ENCODE measurements around the gene TRMT2A.

TRMT2A gene

DNA sequence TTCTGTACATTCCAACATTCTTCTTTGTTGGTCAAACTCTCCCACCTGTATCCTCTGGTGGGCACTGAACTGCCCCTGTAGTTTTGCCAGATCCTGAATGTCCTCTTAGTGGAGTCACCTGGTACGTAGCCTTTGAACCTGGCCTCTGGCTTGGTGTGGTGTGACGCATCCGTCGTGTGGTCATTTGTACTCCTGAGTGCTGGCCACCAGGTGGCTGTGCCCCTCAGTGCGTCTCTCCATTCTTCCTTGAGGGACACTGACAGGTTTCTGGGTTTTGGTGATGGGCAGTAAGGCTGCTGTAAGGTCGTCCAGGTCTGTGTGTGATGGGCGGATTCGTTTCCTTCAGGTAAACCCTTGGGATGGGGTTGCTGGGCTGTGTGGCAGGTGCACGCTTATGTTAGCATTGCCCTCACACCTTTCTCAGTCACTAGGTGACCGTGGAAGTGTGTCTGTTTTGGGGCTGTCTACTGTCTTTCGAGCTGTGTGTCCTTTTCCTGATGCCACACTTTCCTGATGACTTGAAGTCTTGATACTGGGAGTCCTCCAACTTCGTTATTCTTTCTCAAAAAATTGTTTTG lies 14.7 kb downstream of the TRMT2A start:
- no peak for DNase-seq (ENCODE audit: low read depth)
- no peak overlapping the region for H3K4me3 ChIP-seq (replicated peaks; ENCODE audit: low read depth, low read length)
- TF ChIP-seq CTCF (IDR thresholded peaks at IDR 0.05; ENCODE audit: low read length, missing control alignments), result no peak

- no peak overlapping the region for H3K4me3 ChIP-seq (replicated peaks; ENCODE audit: low read depth, low read length)
- TF ChIP-seq CTCF (IDR thresholded peaks at IDR 0.05; ENCODE audit: low read length, missing control alignments), result no peak
These were observed 15.4 kb downstream of the TRMT2A start for GRCh38 chr22:20101638-20102037.

DNA sequence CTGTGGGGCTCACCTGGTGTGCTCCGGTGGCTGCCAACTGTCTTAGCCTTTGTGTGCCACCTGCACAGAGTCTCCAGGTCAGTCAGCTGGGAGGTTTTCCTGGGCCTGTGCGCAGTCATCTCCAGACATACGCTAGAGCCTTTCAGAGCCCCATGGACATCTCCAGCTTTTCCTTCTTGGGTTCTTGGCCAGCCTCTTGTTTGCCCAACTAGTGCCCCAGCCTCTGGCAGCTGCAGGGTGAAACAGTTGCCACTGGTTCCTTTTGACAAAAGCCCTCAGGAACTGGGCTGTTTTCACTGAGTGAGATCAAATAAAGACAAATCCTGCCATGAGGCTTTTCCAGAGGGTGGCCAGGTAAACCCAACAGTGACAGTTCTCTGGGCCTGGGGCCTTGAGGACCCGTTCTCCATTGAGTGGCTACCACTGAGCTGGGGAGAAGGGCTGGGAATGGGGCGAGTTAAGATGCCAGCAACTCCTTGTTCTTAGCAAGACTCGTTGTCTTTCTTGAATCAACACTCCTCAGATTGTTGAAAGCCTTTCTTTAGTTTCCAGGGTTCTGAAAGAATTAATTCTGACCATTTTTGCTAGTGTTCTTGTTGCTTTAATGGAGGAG lies 17.8 kb downstream of the TRMT2A start:
- DNase-seq (ENCODE audit: low read depth), result no peak
- TF ChIP-seq CTCF (IDR thresholded peaks at IDR 0.05; ENCODE audit: low read length, missing control alignments), result no peak
- no peak overlapping the region for H3K4me3 ChIP-seq (replicated peaks; ENCODE audit: low read depth, low read length)

More at GRCh38 chr22:20101638-20102037, 15.4 kb downstream of the TRMT2A start:
- DNase-seq (ENCODE audit: low read depth), result no peak

DNA sequence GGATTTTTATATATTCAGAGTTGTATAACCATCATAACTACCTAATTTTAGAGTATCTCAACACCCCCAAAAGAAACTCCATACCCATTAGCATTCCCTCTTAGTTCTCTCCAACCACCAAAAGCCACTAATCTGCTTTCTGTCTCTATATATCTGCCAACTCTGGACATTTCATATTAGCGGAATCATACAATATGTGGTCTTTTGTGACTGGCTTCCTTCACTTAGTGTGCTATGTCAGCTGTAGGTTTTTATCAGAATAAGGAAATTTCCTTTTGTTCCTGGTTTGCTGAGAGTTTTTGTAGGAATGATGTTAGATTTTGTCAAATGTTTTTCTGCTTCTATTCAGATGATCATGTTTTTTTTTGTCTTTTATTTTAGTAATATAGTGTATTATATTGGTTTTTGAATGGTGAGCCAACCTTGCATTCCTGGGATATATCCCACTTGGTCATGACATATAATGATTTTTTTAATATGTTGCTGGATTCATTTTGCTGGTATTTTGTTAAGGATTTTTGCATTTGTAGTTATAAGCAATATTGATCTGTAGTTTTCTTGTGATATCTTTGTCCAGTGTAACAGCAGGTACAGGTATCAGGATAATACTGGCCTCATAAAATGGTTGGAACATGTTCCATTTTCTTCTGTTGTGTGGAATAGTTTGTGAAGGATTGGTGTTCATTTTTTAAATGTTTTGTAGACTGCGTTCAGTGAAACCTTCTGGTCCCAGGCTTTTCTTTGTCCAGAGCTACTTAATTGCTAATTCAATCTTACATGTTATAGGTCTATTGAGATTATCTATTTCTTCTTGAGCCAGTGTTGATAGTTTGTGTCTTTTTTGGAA lies 20.2 kb downstream of the TRMT2A start:
- no peak for TF ChIP-seq CTCF (IDR thresholded peaks at IDR 0.05; ENCODE audit: low read length, missing control alignments)
- DNase-seq (ENCODE audit: low read depth), result no peak

DNA sequence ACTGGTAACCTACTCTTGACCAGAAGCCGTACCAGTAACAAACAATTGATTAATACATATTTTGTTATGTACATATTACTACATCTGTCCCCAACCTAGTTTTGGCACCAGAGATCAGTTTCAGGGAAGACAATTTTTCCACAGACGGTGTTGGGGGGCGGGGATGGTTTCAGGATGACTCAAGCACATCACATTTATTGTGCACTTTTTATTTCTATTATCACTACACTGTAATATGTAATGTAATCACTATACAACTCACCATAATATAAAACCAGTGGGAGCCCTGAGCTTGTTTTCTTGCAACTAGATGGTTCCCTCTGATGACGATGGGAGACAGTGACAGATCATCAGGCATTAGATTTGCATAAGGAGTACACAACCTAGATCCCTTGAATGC lies 21.5 kb downstream of the TRMT2A start:
- no peak for DNase-seq (ENCODE audit: low read depth)
- H3K4me3 ChIP-seq (replicated peaks; ENCODE audit: low read depth, low read length), result no peak overlapping the region
- no peak for TF ChIP-seq CTCF (IDR thresholded peaks at IDR 0.05; ENCODE audit: low read length, missing control alignments)

More for the DNA sequence above, 20.2 kb downstream of the TRMT2A start:
- H3K4me3 ChIP-seq (replicated peaks; ENCODE audit: low read depth, low read length), result no peak overlapping the region

DNA sequence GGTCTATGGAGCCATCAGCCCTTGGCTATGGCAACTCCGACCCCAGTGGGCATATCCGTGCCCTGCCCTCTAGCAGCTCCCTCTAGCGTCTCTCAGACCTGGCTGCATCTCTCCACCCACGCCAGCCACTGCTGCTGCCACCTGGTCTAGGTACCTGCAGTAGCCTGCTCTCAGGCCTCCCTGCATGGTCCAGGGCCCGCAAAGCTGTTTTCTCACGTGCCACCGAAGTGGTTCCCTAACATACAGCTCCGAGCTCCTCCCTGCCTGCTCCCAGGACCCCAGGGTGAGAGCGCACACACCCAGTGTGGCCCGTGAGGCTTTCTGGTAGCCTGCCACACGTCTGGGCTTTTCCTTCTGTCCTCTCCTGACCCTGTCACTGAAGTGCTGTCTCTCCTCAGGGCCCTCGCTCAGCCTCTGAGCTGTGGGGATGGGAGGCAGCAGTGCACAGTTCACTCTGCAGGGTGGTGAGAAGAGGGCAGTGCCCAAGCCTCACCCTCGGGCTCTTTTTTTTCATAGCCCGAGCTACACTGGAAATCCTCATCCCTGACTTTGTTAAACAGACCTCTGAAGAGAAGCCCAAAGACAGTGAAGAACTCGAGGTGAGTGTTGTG lies 22.7 kb downstream of the TRMT2A start:
- DNase-seq (ENCODE audit: low read depth), result no peak
- H3K4me3 ChIP-seq (replicated peaks; ENCODE audit: low read depth, low read length), result no peak overlapping the region
- TF ChIP-seq CTCF (IDR thresholded peaks at IDR 0.05; ENCODE audit: low read length, missing control alignments), result no peak
